Embryonic facial prominence (tissue), 1 donor: ENCODE data around the gene MED4.
"Not testable (repeated sequence)": the region's sequence is repeated elsewhere in the genome, so short reads cannot be mapped to it uniquely, and the experiment has no call there.

Source experiments
- DNase-seq: peaks from one replicate; pipeline ENCODE4 v3.0.0-alpha.2; 2016; ENCODE audit errors: extremely low spot score

The MED4 gene

DNA sequence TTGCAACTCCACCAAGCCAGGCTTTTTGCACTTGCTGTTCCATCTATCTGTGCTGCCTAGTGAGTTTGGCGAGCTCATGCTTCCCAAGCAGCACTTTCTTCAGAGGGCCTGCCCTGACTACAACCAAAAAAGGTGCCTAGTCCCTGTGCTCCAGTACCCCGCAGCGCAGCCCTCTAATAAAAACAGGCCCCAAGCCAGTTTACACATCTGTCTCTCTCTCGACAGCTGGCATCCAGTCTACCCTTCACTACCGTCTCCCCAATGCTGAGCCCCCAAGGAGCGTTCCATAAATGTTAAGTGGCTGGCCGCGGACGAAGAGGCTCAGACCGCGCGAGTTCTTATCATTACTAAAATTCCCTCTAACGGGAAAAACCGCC, 512 bp downstream of the MED4 start:
- no peak for DNase-seq

DNA sequence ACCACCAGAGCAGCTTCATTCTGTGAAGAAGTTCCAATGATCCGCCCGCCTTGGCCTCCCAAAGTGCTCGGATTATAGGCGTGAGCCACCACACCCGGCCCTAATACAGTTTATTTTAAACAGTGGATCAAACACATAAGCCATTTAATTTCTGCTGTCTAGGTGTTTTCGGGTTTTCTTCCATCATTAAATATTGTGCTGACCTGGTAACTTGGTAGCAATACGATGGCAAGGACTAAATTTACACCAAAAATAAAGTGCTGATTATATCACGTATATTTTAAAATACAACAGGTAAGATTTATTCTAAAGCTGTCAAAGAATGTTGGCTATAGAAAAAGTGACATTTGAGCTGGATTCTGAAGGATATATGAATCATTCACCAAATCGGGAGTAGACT, 1.3 kb downstream of the MED4 start:
- no peak for DNase-seq

DNA sequence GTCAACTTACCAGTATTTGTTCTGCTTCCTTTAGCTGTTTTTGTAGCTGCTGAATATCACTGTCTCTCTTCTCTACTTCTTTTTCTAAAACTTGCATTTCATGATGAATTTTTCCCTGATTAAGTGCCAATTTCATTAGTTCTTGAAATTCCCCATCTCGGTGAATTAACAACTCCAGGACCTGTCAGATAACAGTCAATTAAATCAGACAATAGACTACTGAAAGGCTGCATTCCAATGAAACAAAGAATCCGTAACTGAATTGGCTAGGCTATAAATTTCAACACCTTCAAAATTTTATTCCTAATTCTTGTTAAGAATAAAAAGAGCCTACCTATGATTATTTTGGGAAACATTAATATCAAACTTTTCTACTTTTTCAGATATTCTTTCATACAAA, 8.6 kb downstream of the MED4 start:
- no peak for DNase-seq

DNA sequence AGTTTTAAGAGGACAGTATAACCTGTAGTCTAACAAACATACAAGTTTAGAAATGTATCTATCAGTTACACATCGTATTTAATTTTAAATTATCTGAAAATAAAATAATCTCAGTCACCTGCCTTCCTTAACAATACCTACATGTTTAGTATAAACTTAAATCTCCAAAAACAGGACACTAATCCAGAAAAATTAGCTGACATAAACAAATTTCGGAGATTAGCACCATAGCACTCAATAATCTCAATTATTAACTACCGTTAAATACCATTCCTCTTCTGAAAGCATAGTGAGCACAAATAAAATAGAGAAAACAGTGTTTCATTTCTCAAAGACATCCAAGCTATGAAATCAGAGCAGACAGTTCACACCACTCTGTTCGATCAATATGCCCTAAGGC, 13.2 kb downstream of the MED4 start:
- DNase-seq = no peak

DNA sequence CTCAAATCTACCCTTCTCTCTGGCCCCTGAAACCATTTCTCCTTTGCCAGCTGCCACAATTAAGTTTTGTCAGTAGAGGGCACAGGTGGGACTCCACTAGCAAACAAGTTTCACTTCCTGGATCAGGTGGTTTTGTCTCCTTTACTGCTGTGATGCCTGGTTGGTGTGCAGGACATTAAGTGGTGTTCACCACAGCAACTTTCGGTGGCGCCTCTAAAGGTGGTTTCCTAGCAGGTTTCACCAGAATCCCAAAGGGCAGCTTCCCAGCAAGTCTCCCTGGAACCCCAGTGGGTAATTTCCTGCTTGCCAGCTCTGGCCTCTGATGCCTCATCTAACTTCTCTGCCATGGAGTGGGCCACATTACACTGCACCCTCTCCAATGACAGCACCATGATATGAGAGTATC, 16.6 kb downstream of the MED4 start:
- no peak for DNase-seq

DNA sequence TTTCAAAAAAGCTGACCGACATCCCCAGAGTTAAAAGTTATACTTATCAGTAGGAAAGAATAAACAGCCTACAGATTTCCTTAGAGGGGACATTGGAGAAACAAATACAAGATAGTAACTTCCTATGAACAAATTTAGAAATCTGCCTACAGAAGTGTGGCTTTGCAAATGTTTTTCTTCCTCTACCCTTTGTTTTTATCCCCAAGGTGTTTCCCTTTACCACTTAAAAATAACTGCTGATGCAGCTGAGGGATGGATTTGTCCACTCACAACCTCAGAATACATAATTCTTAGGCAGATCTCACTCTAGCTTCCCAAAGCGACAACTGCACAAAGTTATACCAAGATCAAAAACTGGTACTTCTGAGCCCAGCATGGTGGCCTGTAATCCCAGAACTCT, 20.9 kb downstream of the MED4 start:
- no peak for DNase-seq

DNA sequence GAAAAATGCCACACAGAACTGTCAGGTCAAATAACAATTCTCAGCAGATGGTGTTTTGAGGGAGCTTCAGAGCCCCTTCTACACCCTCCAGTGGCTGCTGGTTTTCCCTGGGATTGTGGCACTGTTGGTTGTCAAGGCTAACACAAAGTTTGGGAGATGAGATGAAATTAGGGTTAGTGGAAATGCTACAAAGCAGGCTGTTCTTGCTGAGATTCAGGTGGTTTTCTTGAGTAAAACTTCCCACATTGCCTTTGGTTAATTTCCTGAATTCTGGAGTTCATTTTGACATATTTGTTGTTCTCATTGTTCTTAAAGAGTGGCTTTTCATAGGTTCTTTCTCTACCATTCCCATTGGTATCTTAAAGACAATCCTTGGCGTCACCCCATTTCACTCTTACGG, 22.1 kb downstream of the MED4 start:
- DNase-seq = no peak

DNA sequence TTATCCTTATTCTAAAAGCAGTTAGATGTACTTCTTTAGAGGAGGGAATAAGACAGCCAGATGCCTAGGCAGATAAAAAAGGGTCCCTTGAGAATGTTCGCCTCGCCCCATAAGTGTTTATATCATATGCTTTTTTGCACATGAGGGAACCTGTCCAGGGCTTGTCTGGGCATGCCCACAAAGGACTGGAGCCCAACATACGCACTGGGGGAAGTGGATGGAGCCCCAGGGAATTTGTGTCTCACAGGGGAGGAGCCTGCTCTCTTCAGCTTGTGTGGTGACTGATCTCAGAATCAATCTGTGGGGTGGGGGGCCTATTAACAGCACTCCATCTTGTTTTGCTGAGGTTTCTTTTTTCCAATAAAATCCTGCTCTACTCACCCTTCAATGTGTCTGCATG, 22.6 kb downstream of the MED4 start:
- DNase-seq = no peak

DNA sequence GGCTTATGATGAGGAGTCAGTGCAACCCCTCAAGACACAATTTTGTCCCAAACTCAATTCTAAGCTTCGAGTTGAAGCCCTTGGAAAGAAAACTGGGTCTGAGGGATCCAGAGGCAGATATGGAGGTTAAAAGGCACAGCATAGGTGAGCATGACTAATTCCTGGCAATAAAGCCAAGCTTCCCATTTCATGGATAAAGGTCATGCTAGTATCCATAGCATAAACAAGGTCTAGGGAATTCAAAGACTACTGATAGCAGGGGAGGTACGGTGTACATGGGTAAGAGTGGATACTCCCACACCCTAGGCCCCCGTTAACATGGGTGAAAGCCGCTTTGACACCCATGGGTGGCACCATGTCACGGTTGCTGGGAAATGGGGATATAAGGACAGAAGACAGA, 24.0 kb downstream of the MED4 start:
- DNase-seq = no peak

DNA sequence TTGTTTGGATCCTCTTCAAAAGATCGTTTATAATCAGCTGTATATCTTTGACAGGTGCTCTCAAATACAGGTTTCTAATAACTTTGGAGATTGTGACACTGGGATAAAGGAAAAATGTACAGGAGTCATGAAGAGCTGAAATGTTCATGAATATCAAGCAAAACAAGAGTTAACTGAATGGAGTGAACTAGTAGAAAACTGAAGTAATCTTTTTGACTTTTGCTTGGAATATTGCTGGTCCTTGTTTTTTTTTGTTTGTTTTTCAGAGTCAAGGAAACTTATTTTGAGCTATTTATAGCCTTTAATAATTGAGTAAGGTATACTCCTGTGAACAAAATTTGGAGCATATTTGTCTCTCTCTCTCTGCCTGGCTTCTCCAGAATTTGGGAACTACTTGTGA, 25.3 kb downstream of the MED4 start:
- DNase-seq = no peak

DNA sequence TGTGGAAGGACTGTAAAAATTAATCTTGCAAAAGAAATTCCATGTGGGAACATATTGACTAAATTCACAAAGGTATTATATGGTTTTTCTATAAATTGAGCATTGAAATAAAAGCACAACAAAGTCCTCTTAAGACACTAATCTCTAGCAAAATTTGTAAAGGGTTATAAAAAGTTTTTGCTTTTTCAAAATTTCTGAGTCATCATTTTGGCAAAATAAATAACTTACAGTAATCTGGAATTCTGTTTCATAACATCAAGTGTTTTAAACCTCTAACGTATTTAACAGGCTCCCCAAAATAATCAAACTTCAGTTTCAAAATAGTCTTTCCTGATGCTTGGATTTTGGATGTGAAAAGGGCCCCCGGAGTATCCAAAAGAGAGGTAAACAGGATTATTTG, 26.0 kb downstream of the MED4 start:
- DNase-seq = no peak

DNA sequence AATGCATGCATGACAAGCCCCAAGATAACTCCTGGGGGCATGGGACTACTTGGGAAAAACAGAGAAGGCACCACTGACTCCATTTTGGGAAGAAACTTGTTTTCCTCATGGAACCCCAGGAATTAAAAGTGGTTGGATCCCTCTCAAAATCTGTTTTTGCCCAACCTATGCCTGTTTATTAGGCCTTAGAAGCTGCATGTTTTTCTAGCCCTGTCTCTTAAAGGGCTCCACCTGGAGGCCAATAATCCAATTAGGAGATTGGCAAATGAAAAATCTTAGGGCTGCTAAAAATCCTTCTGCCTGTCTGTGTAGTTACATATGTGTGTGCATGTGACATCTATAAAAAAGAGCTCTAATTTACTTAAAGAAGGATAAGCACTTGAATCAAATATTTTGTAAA, 26.9 kb downstream of the MED4 start:
- no peak for DNase-seq

DNA sequence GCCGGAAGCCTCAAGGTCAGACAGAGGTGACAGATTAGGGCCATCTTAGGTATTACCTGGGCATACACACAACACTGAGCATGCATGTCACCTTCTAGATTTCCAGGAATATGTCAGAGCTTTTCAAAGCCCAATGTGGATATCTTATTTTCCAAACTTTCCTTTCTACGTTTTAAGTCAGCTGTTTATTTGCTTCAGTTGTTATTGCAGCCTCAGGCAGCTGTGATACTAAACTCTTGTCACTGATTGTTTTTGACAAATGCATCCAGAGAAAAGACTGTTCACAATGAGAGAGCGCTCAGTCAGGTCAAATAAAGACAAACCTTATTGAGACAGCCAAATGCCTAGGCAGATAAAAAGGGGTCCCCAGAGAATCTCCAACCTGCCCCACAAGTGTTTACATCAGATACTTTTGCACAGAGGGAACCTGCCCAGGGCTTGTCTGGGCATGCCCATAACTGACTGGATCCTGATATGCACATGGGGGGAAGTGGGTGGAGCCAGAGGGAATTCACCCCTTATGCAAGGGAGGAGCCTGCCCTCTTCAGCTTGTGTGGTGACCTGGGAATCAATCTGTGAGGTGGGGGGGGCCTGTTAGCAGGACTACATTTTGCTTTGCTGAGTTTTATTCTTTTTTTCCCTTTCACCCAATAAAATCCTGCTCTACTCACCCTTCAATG, 28.5 kb downstream of the MED4 start:
- no peak for DNase-seq

DNA sequence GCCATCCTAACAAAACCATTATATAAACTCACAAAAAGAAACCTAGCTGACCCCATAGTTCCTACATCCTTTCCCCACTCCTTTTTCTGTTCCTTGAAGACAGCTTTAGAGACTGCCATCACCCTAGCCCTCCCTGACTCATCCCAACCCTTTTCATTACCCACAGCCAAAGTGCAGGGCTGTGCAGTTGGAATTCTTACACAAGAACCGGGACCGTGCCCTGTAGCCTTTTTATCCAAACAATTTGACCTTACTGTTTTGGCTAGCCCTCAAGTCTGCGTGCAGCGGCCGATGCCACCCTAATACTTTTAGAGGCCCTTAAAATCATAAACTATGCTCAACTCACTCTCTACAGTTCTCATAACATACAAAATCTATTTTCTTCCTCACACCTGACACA, 35.0 kb downstream of the MED4 start:
- DNase-seq = not testable (repeated sequence)

DNA sequence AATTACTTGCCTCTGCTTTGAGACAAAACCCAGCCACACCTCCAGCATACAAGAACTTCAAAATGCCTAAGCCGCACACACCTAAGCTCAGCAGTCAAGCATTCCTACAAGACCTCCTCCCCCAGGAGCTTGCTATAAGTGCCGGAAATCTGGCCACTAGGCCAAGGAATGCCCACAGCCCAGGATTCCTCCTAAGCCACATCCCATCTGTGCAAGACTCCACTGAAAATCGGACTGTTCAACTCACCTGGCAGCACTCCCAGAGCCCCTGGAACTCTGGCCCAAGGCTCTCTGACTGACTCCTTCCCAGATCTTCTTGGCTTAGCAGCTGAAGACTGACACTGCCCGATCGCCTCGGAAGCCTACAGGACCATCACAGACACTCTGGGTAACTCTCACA, 36.4 kb downstream of the MED4 start:
- not testable (repeated sequence) for DNase-seq

DNA sequence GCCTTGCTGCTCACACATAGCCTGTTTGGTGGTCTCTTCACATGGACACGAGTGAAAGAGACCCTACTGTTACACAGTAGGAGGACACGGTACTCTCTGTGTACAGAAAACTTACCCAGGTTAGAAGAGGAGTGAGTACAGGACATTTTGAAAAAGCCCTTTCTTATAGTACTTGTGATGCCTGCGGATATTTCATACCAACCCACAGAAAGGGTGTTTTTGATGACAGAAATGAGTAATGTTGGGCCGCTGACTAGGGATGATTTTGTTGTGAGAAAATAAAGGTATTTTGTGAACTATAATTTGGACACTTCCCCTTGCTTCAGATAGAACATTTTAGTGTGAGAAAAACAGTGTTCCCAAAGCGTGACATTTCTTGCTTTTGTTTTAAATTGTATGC, 39.2 kb downstream of the MED4 start:
- DNase-seq = no peak

DNA sequence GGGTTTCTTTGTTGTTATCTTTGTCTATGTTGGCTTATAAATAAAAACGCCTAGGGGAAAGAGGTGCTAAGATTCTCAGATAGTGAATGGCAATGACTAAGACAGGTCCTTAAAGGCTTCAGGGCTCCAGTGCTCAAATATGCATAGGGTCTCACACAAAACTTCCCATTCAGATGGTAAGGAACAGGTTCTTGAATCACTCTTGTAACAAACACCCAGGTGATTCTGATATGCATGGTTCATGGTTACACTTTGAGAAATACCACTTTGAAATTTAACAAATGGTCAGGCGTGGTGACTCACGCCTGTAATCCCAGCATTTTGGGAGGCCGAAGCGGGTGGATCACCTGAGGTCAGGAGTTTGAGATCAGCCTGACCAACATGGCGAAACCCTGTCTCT, 40.3 kb downstream of the MED4 start:
- no peak for DNase-seq

DNA sequence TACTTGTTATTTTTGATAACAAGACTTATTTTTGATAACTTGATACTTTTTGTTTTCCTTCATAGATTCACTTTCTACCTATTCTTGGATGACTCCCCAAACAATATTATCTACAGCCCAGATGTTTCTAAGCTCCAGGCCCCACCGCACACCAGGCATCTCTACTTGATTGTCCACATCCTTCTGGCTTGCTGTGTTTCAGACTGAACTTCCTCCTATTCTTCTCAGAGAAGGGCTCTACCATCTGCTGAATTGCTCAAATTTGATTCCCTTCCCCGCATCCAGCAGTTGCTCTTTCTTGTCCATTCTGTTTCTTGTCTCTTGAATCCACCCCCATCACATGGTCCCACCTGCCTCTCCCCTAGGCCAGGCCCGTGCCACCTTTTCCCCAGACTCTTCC, 44.4 kb downstream of the MED4 start:
- no peak for DNase-seq

DNA sequence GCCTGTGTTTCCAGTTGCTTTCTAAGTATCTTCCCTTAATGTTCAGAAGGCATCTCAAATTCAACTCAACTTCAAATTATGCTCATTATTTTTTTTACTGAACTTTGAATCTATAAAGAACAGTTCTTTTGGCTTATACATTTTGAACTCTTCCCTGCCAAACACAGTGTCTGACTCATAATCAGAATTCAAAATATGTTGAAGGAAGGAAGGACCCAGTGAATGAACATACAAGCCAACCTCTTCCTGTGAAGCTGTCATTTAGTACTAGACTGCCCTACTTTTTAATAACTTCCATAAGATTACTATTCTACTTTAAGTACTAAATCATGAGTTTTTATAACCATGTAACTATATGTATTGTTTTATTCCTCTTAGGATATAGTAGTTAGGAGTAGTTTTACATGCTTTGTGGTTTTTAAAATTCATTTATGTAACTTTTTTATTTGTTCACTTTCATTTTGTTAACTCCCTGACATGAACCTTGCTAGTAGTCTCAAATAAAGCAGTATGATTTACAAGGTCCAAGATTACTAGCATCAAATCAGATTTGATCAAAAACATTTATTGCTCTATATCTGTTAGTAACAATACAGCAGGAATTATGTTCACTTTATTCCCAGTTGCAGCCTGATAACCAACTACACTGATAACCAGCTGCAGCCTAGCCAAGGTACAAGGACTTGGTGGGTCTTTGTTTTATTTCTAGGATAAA, 51.0 kb downstream of the MED4 start:
- no peak for DNase-seq

DNA sequence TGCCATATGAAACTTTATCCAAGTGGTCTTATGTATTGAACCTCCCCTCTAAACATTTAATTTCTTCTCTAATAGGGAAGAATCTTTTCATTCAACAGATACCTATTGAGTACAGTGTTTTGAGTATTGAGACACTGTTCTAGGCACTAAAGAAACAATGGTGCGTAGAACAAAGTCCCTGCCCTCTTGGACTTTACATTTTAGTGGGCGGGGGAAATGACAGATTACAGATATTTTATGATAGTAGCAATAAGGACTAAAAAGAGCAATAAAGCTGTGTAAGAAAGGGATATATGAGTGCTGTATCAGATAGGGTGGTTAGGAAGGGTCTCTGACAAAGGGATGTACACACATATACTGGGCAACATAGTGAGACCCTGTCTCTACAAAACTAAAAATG, 52.0 kb downstream of the MED4 start:
- no peak for DNase-seq

DNA sequence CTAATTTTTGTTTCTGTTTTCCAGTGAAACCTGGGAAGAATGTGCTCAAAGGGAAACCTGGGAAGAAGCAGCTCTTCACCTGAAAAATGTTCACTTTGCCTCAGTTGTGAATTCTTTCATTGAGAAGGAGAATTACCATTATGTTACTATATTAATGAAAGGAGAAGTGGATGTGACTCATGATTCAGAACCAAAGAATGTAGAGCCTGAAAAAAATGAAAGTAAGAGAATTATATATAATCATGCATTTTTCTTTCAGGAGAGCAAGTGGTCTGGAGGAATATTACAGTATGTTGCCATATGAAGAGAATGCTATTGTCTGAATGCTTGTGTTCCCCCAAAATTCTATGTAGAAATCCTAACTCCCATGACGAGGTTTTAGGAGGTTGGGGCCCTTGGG, 54.0 kb downstream of the MED4 start:
- no peak for DNase-seq

DNA sequence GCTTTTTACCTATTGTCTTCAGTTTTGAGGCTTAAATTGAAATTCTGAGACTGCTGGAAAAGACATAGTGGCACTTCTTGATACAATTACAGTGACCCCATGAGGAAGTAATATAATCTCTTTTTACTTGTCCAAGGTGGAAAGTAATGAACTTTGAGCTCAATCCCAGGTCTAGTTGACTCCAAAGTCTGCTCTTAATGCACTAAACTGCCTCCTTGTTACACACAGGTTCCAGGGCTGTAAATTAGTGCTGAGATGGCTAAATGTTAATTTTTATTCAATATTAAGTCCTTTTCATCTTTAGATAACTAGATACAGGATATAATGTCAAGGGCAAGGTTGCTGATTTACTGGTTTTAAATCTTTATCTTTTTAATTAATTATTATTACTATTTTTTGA, 54.9 kb downstream of the MED4 start:
- DNase-seq = no peak

DNA sequence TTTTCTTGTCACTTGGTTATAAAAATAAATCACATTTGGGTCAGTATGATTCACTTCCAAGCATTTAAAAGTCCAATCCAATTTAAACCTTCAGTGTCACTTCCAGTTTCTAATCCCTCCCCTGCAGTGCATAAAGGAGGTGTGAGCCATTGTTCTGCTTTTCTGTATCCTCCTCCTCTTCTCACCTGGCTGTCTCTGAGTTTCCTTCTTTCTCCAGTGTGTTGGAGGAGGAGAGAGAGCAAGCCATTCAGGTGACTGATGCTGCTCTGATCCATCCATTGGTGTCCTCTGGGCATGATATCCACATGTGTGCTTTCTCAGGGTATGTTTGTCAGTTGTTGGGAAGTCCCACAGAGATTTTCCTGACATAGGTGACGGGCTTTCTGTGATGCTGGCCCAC, 56.1 kb downstream of the MED4 start:
- no peak for DNase-seq
